Naive thymus-derived CD4-positive, alpha-beta T cell (primary cell): ENCODE data around the gene GLI3. TPM values are rescaled to one million over a fixed set of nuclear protein-coding genes. Genes with fewer than 3 reads are reported as not detected.

Experiments used
- ATAC-seq: fragments of 150-1000 bp; cut with Tn5 transposase; 2 replicates; pipeline ENCODE4 v1.10.0; 2021; ENCODE audit warnings: mild to moderate bottlenecking, moderate library complexity
- CTCF ChIA-PET: fragments of 350-600 bp; sonication (Branson Sonifier 250); formaldehyde crosslinking; loops from one replicate; lab custom pipeline; 2021; ENCODE audit warnings: antibody characterized with exemption; lab: Charles Lee
- POLR2A ChIA-PET: fragments of 350-600 bp; sonication (Branson Sonifier 250); formaldehyde crosslinking; loops from one replicate; lab custom pipeline; 2021; ENCODE audit warnings: antibody characterized with exemption, inconsistent platforms; lab: Charles Lee
- DNase-seq, 9 donors: peaks; one replicate each; pipeline versions ENCODE4 v3.0.0 to v3.0.0-alpha.2; 2020 to 2022; ENCODE audit warnings: mixed read lengths in 1 of 9
- H3K27ac ChIP-seq: one replicate; pipeline ENCODE4 v1.7.0; 2013; ENCODE audit warnings: mild to moderate bottlenecking, low read depth, low read length, moderate library complexity
- H3K27me3 ChIP-seq, 2 donors: one replicate each; pipeline ENCODE4 v1.7.0; 2013; ENCODE audit warnings: low read length in 2 of 2, mild to moderate bottlenecking in 2 of 2, moderate library complexity in 2 of 2; ENCODE audit not compliant: control insufficient read depth in 2 of 2, insufficient read depth in 2 of 2
- H3K36me3 ChIP-seq, 3 experiments: 1 replicate in 2 of 3; 2 replicates in 1 of 3; pipeline ENCODE4 v1.7.0; 2013; ENCODE audit warnings: low read length in 3 of 3, mild to moderate bottlenecking in 3 of 3, moderate library complexity in 1 of 3; ENCODE audit not compliant: insufficient read depth in 3 of 3, control insufficient read depth in 2 of 3
- H3K4me1 ChIP-seq, 2 donors: one replicate each; pipeline ENCODE4 v1.7.0; 2013; ENCODE audit warnings: low read length in 2 of 2, mild to moderate bottlenecking in 2 of 2, moderate library complexity in 1 of 2; ENCODE audit not compliant: control insufficient read depth in 2 of 2, insufficient read depth in 2 of 2
- H3K4me3 ChIP-seq: 2 replicates; pipeline ENCODE4 v1.7.0; 2013; ENCODE audit warnings: mild to moderate bottlenecking, low read length
- H3K9me3 ChIP-seq, 3 experiments: 1 replicate in 2 of 3; 2 replicates in 1 of 3; pipeline ENCODE4 v1.7.0; 2013; ENCODE audit warnings: low read length in 3 of 3; ENCODE audit not compliant: control insufficient read depth in 2 of 3
- H3K27ac Mint-ChIP-seq, 9 donors: one replicate each; pipeline ENCODE4 v1.8.0; 2020 to 2022; ENCODE audit warnings: mixed read lengths in 9 of 9, mild to moderate bottlenecking in 8 of 9, moderate library complexity in 5 of 9, inconsistent platforms in 2 of 9
- H3K27me3 Mint-ChIP-seq, 5 donors: one replicate each; pipeline ENCODE4 v1.8.0; 2021 to 2022; ENCODE audit warnings: mixed read lengths in 5 of 5, mild to moderate bottlenecking in 1 of 5
- H3K36me3 Mint-ChIP-seq, 5 donors: one replicate each; pipeline ENCODE4 v1.8.0; 2020 to 2022; ENCODE audit warnings: mixed read lengths in 5 of 5, mild to moderate bottlenecking in 3 of 5, inconsistent platforms in 1 of 5
- H3K4me1 Mint-ChIP-seq, 7 donors: one replicate each; pipeline ENCODE4 v1.8.0; 2020 to 2022; ENCODE audit warnings: mixed read lengths in 7 of 7, mild to moderate bottlenecking in 3 of 7, inconsistent platforms in 1 of 7
- H3K4me3 Mint-ChIP-seq, 10 donors: one replicate each; pipeline ENCODE4 v1.8.0; 2020 to 2022; ENCODE audit warnings: mild to moderate bottlenecking in 10 of 10, mixed read lengths in 10 of 10, moderate library complexity in 6 of 10, inconsistent platforms in 2 of 10
- H3K9me3 Mint-ChIP-seq, 11 donors: one replicate each; pipeline ENCODE4 v1.8.0; 2020 to 2022; ENCODE audit warnings: mixed read lengths in 11 of 11, mild to moderate bottlenecking in 4 of 11, inconsistent platforms in 1 of 11, moderate library complexity in 1 of 11
- intact Hi-C, 2 donors: fragments of 100-400 bp; cut with micrococcal nuclease; formaldehyde crosslinking; loops; one replicate each; pipeline ENCODE4 v1.15.1; 2023
- polyA plus RNA-seq, 2 donors: library from polyadenylated mRNA; unstranded; fragments of 300-500 nt; fragmentation: Illumina TruSeq; gene quantifications; one replicate each; pipeline ENCODE4 v1.2.3, GENCODE V29; 2021
- total RNA-seq, 6 experiments: library from RNA in 5 of 6; stranded (reverse) in 5 of 6; gene quantifications; 1 replicate in 5 of 6; 2 replicates in 1 of 6; pipeline ENCODE4 v1.2.3 and lab custom pipeline; 2021 to 2026

Gene GLI3
- total and polyA plus RNA-seq, 7 experiments from 2014 or later = 0.32 to 0.95 (median 0.54) TPM; not detected in 4

- H3K27ac ChIP-seq = no peak overlapping the region
- Mint-ChIP-seq H3K4me3 (no peak overlapping the region), H3K27ac (no peak overlapping the region), H3K9me3 (peaks cover 0 to 4% (median 0%) of the 10 kb centered on the region in 11 donors), H3K27me3 (peaks cover 0 to 17% (median 8%) of the 10 kb centered on the region in 5 donors), H3K36me3 (no peaks in the 10 kb centered on the region), H3K4me1 (no peaks in the 10 kb centered on the region)
- H3K4me1 ChIP-seq = no peaks in the 10 kb centered on the region
- no peaks in the 10 kb centered on the region for H3K27me3 ChIP-seq
- no peaks in the 10 kb centered on the region for H3K36me3 ChIP-seq
- POLR2A ChIA-PET = no interaction called here
- no peak overlapping the region for H3K4me3 ChIP-seq
- ATAC-seq (no peak), DNase-seq (no peak)
- H3K9me3 ChIP-seq = no peaks in the 10 kb centered on the region
- intact Hi-C loops = no loop called here
- CTCF ChIA-PET = no interaction called here
Observed at GRCh38 chr7:42144604-42145003, 92.4 kb downstream of the GLI3 start.

GRCh38 chr7:42143711-42144600, 93.1 kb downstream of the GLI3 start:
- H3K36me3 ChIP-seq = no peaks in the 10 kb centered on the region
- ChIA-PET POLR2A (no interaction called here), CTCF (no interaction called here)
- no peaks in the 10 kb centered on the region for H3K4me1 Mint-ChIP-seq
- no peaks in the 10 kb centered on the region for H3K9me3 ChIP-seq
- no peaks in the 10 kb centered on the region for H3K36me3 Mint-ChIP-seq
- DNase-seq (no peak), ATAC-seq (no peak)
- no peak overlapping the region for H3K27ac ChIP-seq
- no peaks in the 10 kb centered on the region for H3K27me3 ChIP-seq
- no peak overlapping the region for H3K4me3 ChIP-seq
- H3K27ac Mint-ChIP-seq = no peak overlapping the region
- H3K4me3 Mint-ChIP-seq = no peak overlapping the region
- peaks cover 0 to 4% (median 0%) of the 10 kb centered on the region in 11 donors for H3K9me3 Mint-ChIP-seq
- H3K4me1 ChIP-seq = no peaks in the 10 kb centered on the region
- peaks cover 0 to 17% (median 8%) of the 10 kb centered on the region in 5 donors for H3K27me3 Mint-ChIP-seq
- intact Hi-C loops = no loop called here

- H3K9me3 Mint-ChIP-seq = peaks cover 0 to 3% (median 0%) of the 10 kb centered on the region in 11 donors
- Histone ChIP-seq H3K4me3 (no peak overlapping the region), H3K9me3 (no peaks in the 10 kb centered on the region), H3K27me3 (no peaks in the 10 kb centered on the region), H3K27ac (no peak overlapping the region), H3K4me1 (no peaks in the 10 kb centered on the region), H3K36me3 (no peaks in the 10 kb centered on the region)
- no peaks in the 10 kb centered on the region for H3K36me3 Mint-ChIP-seq
- intact Hi-C loops = no loop called here
- H3K4me1 Mint-ChIP-seq = no peaks in the 10 kb centered on the region
- H3K4me3 Mint-ChIP-seq = no peak overlapping the region
- ChIA-PET CTCF (no interaction called here), POLR2A (no interaction called here)
- peaks cover 0 to 14% (median 4%) of the 10 kb centered on the region in 5 donors for H3K27me3 Mint-ChIP-seq
- H3K27ac Mint-ChIP-seq = no peak overlapping the region
- ATAC-seq (no peak), DNase-seq (no peak)
Observed at GRCh38 chr7:42142089-42142488, 94.9 kb downstream of the GLI3 start.

- Histone ChIP-seq H3K27ac (no peak overlapping the region), H3K27me3 (no peaks in the 10 kb centered on the region), H3K36me3 (no peaks in the 10 kb centered on the region), H3K9me3 (no peaks in the 10 kb centered on the region), H3K4me3 (no peak overlapping the region), H3K4me1 (no peaks in the 10 kb centered on the region)
- ChIA-PET POLR2A (no interaction called here), CTCF (no interaction called here)
- no peak overlapping the region for H3K4me3 Mint-ChIP-seq
- peaks cover 0 to 14% (median 0%) of the 10 kb centered on the region in 5 donors for H3K27me3 Mint-ChIP-seq
- intact Hi-C loops = no loop called here
- H3K36me3 Mint-ChIP-seq = no peaks in the 10 kb centered on the region
- ATAC-seq (no peak), DNase-seq (no peak)
- no peaks in the 10 kb centered on the region for H3K4me1 Mint-ChIP-seq
- H3K9me3 Mint-ChIP-seq = peaks cover 0 to 3% (median 0%) of the 10 kb centered on the region in 11 donors
- H3K27ac Mint-ChIP-seq = no peak overlapping the region
Observed at GRCh38 chr7:42139751-42140150, 97.3 kb downstream of the GLI3 start.

- Mint-ChIP-seq H3K36me3 (no peaks in the 10 kb centered on the region), H3K4me3 (no peak overlapping the region), H3K27ac (no peak overlapping the region), H3K27me3 (peaks cover 0 to 14% (median 0%) of the 10 kb centered on the region in 5 donors), H3K9me3 (peaks cover 0 to 3% (median 0%) of the 10 kb centered on the region in 11 donors), H3K4me1 (no peaks in the 10 kb centered on the region)
- POLR2A ChIA-PET = no interaction called here
- DNase-seq = no peak
- Histone ChIP-seq H3K27me3 (no peaks in the 10 kb centered on the region), H3K36me3 (no peaks in the 10 kb centered on the region), H3K4me3 (no peak overlapping the region), H3K9me3 (no peaks in the 10 kb centered on the region), H3K27ac (no peak overlapping the region), H3K4me1 (no peaks in the 10 kb centered on the region)
- intact Hi-C loops = no loop called here
- CTCF ChIA-PET = no interaction called here
- no peak for ATAC-seq
Observed at GRCh38 chr7:42138691-42139090, 98.3 kb downstream of the GLI3 start.

- no peaks in the 10 kb centered on the region for H3K27me3 ChIP-seq
- no peaks in the 10 kb centered on the region for H3K9me3 ChIP-seq
- H3K36me3 ChIP-seq = no peaks in the 10 kb centered on the region
- H3K4me1 ChIP-seq = no peaks in the 10 kb centered on the region
- no peak overlapping the region for H3K4me3 Mint-ChIP-seq
- CTCF ChIA-PET = no interaction called here
- peaks cover 0 to 3% (median 0%) of the 10 kb centered on the region in 11 donors for H3K9me3 Mint-ChIP-seq
- no peak for ATAC-seq
- H3K36me3 Mint-ChIP-seq = no peaks in the 10 kb centered on the region
- no peak overlapping the region for H3K27ac ChIP-seq
- H3K27ac Mint-ChIP-seq = no peak overlapping the region
- peaks cover 0 to 14% (median 0%) of the 10 kb centered on the region in 5 donors for H3K27me3 Mint-ChIP-seq
- POLR2A ChIA-PET = no interaction called here
- no peak for DNase-seq
- no peaks in the 10 kb centered on the region for H3K4me1 Mint-ChIP-seq
- H3K4me3 ChIP-seq = no peak overlapping the region
- intact Hi-C loops = no loop called here
Observed at GRCh38 chr7:42137941-42138340, 99.1 kb downstream of the GLI3 start.

- DNase-seq (no peak), ATAC-seq (no peak)
- H3K27me3 Mint-ChIP-seq = peaks cover 0 to 14% (median 0%) of the 10 kb centered on the region in 5 donors
- ChIA-PET CTCF (no interaction called here), POLR2A (no interaction called here)
- no peaks in the 10 kb centered on the region for H3K9me3 ChIP-seq
- no peaks in the 10 kb centered on the region for H3K36me3 ChIP-seq
- H3K4me1 Mint-ChIP-seq = no peaks in the 10 kb centered on the region
- no peaks in the 10 kb centered on the region for H3K36me3 Mint-ChIP-seq
- no peak overlapping the region for H3K4me3 ChIP-seq
- H3K4me3 Mint-ChIP-seq = no peak overlapping the region
- H3K27me3 ChIP-seq = no peaks in the 10 kb centered on the region
- H3K4me1 ChIP-seq = no peaks in the 10 kb centered on the region
- no peak overlapping the region for H3K27ac ChIP-seq
- intact Hi-C loops = no loop called here
- H3K27ac Mint-ChIP-seq = no peak overlapping the region
- H3K9me3 Mint-ChIP-seq = peaks cover 0 to 3% (median 0%) of the 10 kb centered on the region in 11 donors
Observed at GRCh38 chr7:42137431-42137830, 99.6 kb downstream of the GLI3 start.
